HL-60 (cell line): ENCODE results near the gene CBLC.

Source experiments
- DNase-seq, 2 experiments: peaks; one replicate each; pipeline ENCODE4 v3.0.0-alpha.2; 2010 to 2020; ENCODE audit warnings: low read depth in 1 of 2, low spot score in 1 of 2
- H3K27ac ChIP-seq: fragments of 250-450 bp; sonication (Bioruptor Pico); replicated peaks from 2 replicates; pipeline ENCODE4 v1.5.1; 2020; ENCODE audit warnings: mild to moderate bottlenecking, moderate library complexity
- H3K27me3 ChIP-seq: fragments of 250-450 bp; sonication (Bioruptor Pico); 2 replicates; pipeline ENCODE4 v1.5.1; 2021; ENCODE audit warnings: mild to moderate bottlenecking, moderate library complexity; ENCODE audit not compliant: insufficient read depth, poor library complexity, severe bottlenecking
- H3K4me3 ChIP-seq: replicated peaks from 2 replicates; pipeline ENCODE4 v1.5.1; 2011; ENCODE audit warnings: mild to moderate bottlenecking, control low read depth, low read length; ENCODE audit not compliant: insufficient read depth
- GABPA ChIP-seq: IDR thresholded peaks from 2 replicates; pipeline ENCODE4 v1.6.1; 2012; ENCODE audit warnings: low read depth
- POLR2AphosphoS5 ChIP-seq: IDR thresholded peaks from 2 replicates; pipeline ENCODE4 v1.6.1; 2012; ENCODE audit warnings: low read depth
- REST ChIP-seq: IDR thresholded peaks from 2 replicates; pipeline ENCODE4 v1.6.1; 2012; ENCODE audit warnings: low read depth; ENCODE audit not compliant: insufficient replicate concordance
- SPI1 ChIP-seq: IDR thresholded peaks from 2 replicates; pipeline ENCODE4 v1.6.1; 2012; ENCODE audit warnings: low read depth, mild to moderate bottlenecking, borderline replicate concordance
- TF ChIP-seq, protein P1 (sequence below): IDR thresholded peaks from one replicate; pipeline ENCODE4 v1.5.1; 2011; ENCODE audit warnings: low read length, control low read depth, inconsistent platforms; ENCODE audit not compliant: insufficient read depth

Gene CBLC

DNA sequence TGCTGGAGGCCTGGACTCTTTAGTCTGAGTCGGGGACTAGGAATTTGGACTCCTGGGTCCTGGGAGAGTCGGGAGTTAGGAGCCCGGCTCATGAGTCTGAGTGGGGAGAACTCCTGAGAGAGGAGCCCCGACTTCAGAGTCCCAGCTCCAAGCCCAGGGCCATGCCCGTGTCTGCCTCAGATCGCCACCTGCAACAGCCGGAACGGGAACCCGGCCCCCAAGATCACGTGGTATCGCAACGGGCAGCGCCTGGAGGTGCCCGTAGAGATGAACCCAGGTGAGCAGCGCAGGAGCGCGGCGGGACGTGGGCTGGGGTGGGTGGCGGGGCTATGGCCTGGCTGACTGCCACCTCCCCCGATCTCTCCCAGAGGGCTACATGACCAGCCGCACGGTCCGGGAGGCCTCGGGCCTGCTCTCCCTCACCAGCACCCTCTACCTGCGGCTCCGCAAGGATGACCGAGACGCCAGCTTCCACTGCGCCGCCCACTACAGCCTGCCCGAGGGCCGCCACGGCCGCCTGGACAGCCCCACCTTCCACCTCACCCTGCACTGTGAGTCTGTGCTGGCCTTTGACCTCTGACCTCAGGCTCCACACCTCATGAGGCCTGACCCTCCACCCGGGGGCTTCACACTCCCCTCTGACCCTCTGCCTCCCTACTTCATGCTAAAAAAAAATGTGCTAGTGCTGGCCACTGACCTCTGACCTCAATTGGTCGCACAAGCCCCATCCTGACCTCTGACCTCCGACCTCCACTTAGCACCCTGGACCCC lies 35.6 kb downstream of the CBLC start:
- H3K27ac ChIP-seq, result no peak overlapping the region
- H3K27me3 ChIP-seq, result peaks cover 10% of the 10 kb centered on the region
- no peak for DNase-seq
- TF ChIP-seq REST (no peak), GABPA (no peak), SPI1 (no peak), POLR2AphosphoS5 (no peak)
- TF ChIP-seq, protein P1, sequence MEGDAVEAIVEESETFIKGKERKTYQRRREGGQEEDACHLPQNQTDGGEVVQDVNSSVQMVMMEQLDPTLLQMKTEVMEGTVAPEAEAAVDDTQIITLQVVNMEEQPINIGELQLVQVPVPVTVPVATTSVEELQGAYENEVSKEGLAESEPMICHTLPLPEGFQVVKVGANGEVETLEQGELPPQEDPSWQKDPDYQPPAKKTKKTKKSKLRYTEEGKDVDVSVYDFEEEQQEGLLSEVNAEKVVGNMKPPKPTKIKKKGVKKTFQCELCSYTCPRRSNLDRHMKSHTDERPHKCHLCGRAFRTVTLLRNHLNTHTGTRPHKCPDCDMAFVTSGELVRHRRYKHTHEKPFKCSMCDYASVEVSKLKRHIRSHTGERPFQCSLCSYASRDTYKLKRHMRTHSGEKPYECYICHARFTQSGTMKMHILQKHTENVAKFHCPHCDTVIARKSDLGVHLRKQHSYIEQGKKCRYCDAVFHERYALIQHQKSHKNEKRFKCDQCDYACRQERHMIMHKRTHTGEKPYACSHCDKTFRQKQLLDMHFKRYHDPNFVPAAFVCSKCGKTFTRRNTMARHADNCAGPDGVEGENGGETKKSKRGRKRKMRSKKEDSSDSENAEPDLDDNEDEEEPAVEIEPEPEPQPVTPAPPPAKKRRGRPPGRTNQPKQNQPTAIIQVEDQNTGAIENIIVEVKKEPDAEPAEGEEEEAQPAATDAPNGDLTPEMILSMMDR, result no peak
- no peak overlapping the region for H3K4me3 ChIP-seq

DNA sequence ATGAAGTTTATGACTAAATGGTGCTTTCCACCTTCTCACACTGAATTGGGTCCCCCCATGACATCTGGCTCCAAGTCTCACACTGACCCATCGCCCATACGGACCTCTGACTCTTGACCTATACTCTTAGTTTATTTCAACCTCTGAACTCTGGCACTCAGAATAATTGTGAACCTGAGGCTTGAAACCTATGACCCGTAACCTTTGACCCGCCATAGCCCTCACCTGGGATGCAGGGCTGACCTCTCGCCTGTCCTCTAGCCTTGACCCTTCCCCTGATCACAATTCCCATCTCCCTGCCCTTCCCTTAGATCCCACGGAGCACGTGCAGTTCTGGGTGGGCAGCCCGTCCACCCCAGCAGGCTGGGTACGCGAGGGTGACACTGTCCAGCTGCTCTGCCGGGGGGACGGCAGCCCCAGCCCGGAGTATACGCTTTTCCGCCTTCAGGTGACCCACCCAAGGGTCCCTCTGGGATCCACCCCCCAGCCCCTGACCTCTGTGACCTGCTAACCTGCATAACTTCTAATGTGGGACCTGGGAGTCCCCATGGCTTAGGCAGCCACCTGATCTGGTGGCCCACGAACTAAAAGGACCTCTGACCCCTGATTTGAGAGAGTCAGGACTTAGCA lies 36.3 kb downstream of the CBLC start:
- H3K4me3 ChIP-seq, result no peak overlapping the region
- peaks cover 6% of the 10 kb centered on the region for H3K27me3 ChIP-seq
- no peak overlapping the region for H3K27ac ChIP-seq
- no peak for DNase-seq
- TF ChIP-seq, protein P1, result no peak
- no peak for TF ChIP-seq POLR2AphosphoS5
- no peak for TF ChIP-seq REST
- no peak for TF ChIP-seq GABPA

GRCh38 chr19:44814517-44814916 lies 36.8 kb downstream of the CBLC start:
- TF ChIP-seq GABPA (no peak), SPI1 (no peak; the same call in 1 of the 2 replicates), REST (no peak), POLR2AphosphoS5 (no peak)
- TF ChIP-seq, protein P1, result no peak
- Histone ChIP-seq H3K27ac (no peak overlapping the region), H3K27me3 (peaks cover under 1% of the 10 kb centered on the region), H3K4me3 (no peak overlapping the region)
- DNase-seq, result no peak
